Measurements from ENCODE around the gene HENMT1.

- TF ChIP-seq GABPA (IDR thresholded peaks at IDR 0.05; ENCODE audit: low read depth) = no peak
- TF ChIP-seq, protein P1, sequence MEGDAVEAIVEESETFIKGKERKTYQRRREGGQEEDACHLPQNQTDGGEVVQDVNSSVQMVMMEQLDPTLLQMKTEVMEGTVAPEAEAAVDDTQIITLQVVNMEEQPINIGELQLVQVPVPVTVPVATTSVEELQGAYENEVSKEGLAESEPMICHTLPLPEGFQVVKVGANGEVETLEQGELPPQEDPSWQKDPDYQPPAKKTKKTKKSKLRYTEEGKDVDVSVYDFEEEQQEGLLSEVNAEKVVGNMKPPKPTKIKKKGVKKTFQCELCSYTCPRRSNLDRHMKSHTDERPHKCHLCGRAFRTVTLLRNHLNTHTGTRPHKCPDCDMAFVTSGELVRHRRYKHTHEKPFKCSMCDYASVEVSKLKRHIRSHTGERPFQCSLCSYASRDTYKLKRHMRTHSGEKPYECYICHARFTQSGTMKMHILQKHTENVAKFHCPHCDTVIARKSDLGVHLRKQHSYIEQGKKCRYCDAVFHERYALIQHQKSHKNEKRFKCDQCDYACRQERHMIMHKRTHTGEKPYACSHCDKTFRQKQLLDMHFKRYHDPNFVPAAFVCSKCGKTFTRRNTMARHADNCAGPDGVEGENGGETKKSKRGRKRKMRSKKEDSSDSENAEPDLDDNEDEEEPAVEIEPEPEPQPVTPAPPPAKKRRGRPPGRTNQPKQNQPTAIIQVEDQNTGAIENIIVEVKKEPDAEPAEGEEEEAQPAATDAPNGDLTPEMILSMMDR (IDR thresholded peaks at IDR 0.05; ENCODE audit: insufficient read depth, low read length) = no peak
- no peak for TF ChIP-seq POLR2AphosphoS5 (IDR thresholded peaks at IDR 0.05; ENCODE audit: low read depth)
Measured at GRCh38 chr1:108646265-108646647, 14.6 kb downstream of the HENMT1 start.
